Measurements from ENCODE around the gene GRPEL1.
"Not testable (repeated sequence)": the region's sequence is repeated elsewhere in the genome, so short reads cannot be mapped to it uniquely, and the experiment has no call there.

GRCh38 chr4:7084564-7084961, 16.7 kb upstream of the GRPEL1 start:
- TF ChIP-seq, protein P1, sequence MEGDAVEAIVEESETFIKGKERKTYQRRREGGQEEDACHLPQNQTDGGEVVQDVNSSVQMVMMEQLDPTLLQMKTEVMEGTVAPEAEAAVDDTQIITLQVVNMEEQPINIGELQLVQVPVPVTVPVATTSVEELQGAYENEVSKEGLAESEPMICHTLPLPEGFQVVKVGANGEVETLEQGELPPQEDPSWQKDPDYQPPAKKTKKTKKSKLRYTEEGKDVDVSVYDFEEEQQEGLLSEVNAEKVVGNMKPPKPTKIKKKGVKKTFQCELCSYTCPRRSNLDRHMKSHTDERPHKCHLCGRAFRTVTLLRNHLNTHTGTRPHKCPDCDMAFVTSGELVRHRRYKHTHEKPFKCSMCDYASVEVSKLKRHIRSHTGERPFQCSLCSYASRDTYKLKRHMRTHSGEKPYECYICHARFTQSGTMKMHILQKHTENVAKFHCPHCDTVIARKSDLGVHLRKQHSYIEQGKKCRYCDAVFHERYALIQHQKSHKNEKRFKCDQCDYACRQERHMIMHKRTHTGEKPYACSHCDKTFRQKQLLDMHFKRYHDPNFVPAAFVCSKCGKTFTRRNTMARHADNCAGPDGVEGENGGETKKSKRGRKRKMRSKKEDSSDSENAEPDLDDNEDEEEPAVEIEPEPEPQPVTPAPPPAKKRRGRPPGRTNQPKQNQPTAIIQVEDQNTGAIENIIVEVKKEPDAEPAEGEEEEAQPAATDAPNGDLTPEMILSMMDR (IDR thresholded peaks at IDR 0.05): not testable (repeated sequence)
- not testable (repeated sequence) for TF ChIP-seq POLR2A (IDR thresholded peaks at IDR 0.05)
